OCI-LY3 (cell line): Measurements from ENCODE around the gene BCL2L12.
"Not testable (repeated sequence)": the region's sequence is repeated elsewhere in the genome, so short reads cannot be mapped to it uniquely, and the experiment has no call there.

ENCODE experiments used
- H2AFZ ChIP-seq: fragments of 200-600, 300-600 bp; shearing (Covaris generic); 2 replicates; pipeline ENCODE4 v1.6.0; 2014; ENCODE audit warnings: antibody characterized with exemption, low read depth, low read length
- H3K27ac ChIP-seq: fragments of 200-600, 300-600 bp; sonication (generic); 2 replicates; pipeline ENCODE4 v1.5.1; 2014; ENCODE audit warnings: mild to moderate bottlenecking, low read length, moderate library complexity, mixed read lengths
- H3K27me3 ChIP-seq: fragments of 200-600, 300-600 bp; sonication (generic); 2 replicates; pipeline ENCODE4 v1.6.1; 2014; ENCODE audit warnings: low read depth, low read length, mixed read lengths
- H3K36me3 ChIP-seq: fragments of 200-600, 300-600 bp; sonication (generic); replicated peaks from 2 replicates; pipeline ENCODE3; 2014; ENCODE audit warnings: low read depth, low read length, mixed read lengths
- H3K4me1 ChIP-seq: fragments of 300-600, 200-600 bp; sonication (generic); 2 replicates; pipeline ENCODE4 v1.6.1; 2014; ENCODE audit warnings: low read length, mixed read lengths
- H3K4me2 ChIP-seq: fragments of 200-600, 300-600 bp; sonication (generic); 2 replicates; pipeline ENCODE4 v1.6.1; 2014; ENCODE audit warnings: low read length, mixed read lengths
- H3K4me3 ChIP-seq: fragments of 300-600, 200-600 bp; sonication (generic); 2 replicates; pipeline ENCODE4 v1.5.1; 2014; ENCODE audit warnings: antibody characterized with exemption, mild to moderate bottlenecking, low read length, moderate library complexity
- H3K79me2 ChIP-seq: fragments of 300-600, 200-600 bp; shearing (Covaris generic); 2 replicates; pipeline ENCODE4 v1.6.1; 2014; ENCODE audit warnings: mild to moderate bottlenecking, low read length, mixed read lengths
- H3K9ac ChIP-seq: fragments of 300-600, 200-600 bp; shearing (Covaris generic); 2 replicates; pipeline ENCODE4 v1.6.0; 2014; ENCODE audit warnings: mild to moderate bottlenecking, low read length, moderate library complexity
- H3K9me3 ChIP-seq: fragments of 200-600, 300-600 bp; shearing (Covaris generic); 2 replicates; pipeline ENCODE4 v1.6.1; 2014; ENCODE audit warnings: low read length, mixed read lengths; ENCODE audit not compliant: insufficient read depth
- H4K20me1 ChIP-seq: fragments of 200-600, 300-600 bp; sonication (generic); 2 replicates; pipeline ENCODE4 v1.6.1; 2016; ENCODE audit warnings: low read length, mixed read lengths; ENCODE audit not compliant: insufficient read depth
- EZH2phosphoT487 ChIP-seq: fragments of 200-600 bp; shearing (Covaris generic); IDR thresholded peaks from 2 replicates; pipeline ENCODE4 v1.6.1; 2018; ENCODE audit warnings: antibody characterized with exemption, mixed run types, low read depth
- TF ChIP-seq, protein P1 (sequence below): fragments of 200-600, 300-600 bp; sonication (generic); IDR thresholded peaks from 2 replicates; pipeline ENCODE4 v1.5.1; 2014; ENCODE audit warnings: antibody characterized with exemption, low read length, low read depth

Gene BCL2L12, protein sequence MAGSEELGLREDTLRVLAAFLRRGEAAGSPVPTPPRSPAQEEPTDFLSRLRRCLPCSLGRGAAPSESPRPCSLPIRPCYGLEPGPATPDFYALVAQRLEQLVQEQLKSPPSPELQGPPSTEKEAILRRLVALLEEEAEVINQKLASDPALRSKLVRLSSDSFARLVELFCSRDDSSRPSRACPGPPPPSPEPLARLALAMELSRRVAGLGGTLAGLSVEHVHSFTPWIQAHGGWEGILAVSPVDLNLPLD

DNA sequence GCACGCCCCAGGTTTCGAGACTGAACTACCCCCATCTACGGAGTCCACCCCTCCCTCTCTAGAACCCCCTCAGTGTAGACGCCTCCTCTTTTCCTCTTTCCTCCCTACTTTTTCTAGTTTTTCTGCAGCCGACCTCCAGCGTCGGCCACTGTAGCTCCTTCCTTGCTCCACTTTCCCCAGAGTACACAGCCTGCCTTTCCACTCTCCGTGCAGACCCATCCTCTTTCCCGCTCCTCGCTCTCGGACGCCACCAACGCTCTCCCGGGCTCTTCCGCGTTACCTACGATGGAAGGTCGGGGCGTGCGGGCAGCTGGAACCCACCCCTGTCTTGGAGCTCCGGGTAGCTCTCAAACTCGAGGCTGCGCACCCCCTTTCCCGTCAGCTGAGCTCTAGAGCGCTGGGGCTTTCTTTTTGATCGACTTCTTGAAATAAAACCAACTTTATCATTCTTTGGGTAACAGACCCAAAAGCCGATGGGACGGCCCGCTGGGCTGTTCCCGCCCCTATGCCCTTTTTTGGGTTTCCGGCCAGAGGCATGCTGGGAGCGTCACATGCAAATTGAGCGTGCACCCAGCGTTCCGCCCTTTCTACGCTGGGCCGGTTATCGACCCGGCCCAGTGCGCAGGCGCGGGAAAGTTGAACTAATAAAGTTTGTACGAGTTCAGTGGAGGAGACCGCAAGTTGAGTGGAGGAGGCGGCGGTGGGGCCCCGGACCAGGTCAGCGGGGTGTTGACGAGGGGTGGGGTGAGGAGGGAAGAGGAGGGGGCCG, at the start of gene BCL2L12, which contains the start of gene IRF3:
TSS of gene BCL2L12 (plus strand) at position 583 of the 769 bp plus-strand sequence. CDS start 760 bp downstream, outside the sequence.
TSS of gene IRF3 (minus strand) at position 507 of the 769 bp plus-strand sequence. CDS start 1,019 bp downstream, outside the sequence.
- H3K79me2 ChIP-seq: peaks cover 42% of the 10 kb centered on the region
- peaks cover 32% of the 10 kb centered on the region for H3K36me3 ChIP-seq

DNA sequence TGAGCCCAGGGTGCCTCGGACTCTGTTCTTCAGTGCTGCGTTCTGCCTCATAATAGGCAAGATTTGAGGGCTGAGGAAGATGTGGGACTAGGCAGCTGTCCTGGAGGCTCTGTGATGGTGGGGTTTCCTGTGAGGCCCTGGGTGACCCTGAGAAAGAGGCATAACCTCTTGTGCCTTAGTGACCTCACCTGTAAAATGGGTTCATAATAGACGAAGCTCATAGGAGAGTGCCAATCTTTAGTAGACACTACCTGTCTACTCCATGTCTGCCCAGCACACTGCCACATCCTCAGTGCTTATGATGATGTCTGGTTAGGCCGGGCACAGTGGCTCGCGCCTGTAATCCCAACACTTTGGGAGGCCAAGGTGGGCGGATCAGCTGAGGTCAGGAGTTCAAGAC, 49.2 kb upstream of the BCL2L12 start:
- Histone ChIP-seq H3K4me1 (no peaks in the 10 kb centered on the region), H4K20me1 (peaks cover 7% of the 10 kb centered on the region; the same call in 1 of the 2 replicates), H3K4me3 (no peak overlapping the region), H3K27me3 (no peaks in the 10 kb centered on the region), H3K36me3 (peaks cover 50% of the 10 kb centered on the region), H2AFZ (no peak overlapping the region), H3K4me2 (no peak overlapping the region), H3K9ac (no peak overlapping the region), H3K79me2 (peaks cover 19% of the 10 kb centered on the region), H3K27ac (no peak overlapping the region), H3K9me3 (no peaks in the 10 kb centered on the region)
- no peak for TF ChIP-seq EZH2phosphoT487
- TF ChIP-seq, protein P1, sequence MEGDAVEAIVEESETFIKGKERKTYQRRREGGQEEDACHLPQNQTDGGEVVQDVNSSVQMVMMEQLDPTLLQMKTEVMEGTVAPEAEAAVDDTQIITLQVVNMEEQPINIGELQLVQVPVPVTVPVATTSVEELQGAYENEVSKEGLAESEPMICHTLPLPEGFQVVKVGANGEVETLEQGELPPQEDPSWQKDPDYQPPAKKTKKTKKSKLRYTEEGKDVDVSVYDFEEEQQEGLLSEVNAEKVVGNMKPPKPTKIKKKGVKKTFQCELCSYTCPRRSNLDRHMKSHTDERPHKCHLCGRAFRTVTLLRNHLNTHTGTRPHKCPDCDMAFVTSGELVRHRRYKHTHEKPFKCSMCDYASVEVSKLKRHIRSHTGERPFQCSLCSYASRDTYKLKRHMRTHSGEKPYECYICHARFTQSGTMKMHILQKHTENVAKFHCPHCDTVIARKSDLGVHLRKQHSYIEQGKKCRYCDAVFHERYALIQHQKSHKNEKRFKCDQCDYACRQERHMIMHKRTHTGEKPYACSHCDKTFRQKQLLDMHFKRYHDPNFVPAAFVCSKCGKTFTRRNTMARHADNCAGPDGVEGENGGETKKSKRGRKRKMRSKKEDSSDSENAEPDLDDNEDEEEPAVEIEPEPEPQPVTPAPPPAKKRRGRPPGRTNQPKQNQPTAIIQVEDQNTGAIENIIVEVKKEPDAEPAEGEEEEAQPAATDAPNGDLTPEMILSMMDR: no peak

More for the DNA sequence above, at the start of gene BCL2L12, which contains the start of gene IRF3:
- H3K4me1 ChIP-seq: peaks cover 14% of the 10 kb centered on the region
- H3K27ac ChIP-seq: peak within 1 kb of the TSS; percentile 84
- peak within 1 kb of the TSS; percentile 88 for H3K4me3 ChIP-seq
- TF ChIP-seq EZH2phosphoT487: no peak
- TF ChIP-seq, protein P1: no peak
- peaks cover 12% of the 10 kb centered on the region for H4K20me1 ChIP-seq
- H3K4me2 ChIP-seq: peak within 1 kb of the TSS; percentile 95
- peak within 1 kb of the TSS; percentile 30; the same call in 1 of the 2 replicates for H2AFZ ChIP-seq
- no peaks in the 10 kb centered on the region for H3K27me3 ChIP-seq
- H3K9me3 ChIP-seq: no peaks in the 10 kb centered on the region
- H3K9ac ChIP-seq: peak within 1 kb of the TSS; percentile 85

DNA sequence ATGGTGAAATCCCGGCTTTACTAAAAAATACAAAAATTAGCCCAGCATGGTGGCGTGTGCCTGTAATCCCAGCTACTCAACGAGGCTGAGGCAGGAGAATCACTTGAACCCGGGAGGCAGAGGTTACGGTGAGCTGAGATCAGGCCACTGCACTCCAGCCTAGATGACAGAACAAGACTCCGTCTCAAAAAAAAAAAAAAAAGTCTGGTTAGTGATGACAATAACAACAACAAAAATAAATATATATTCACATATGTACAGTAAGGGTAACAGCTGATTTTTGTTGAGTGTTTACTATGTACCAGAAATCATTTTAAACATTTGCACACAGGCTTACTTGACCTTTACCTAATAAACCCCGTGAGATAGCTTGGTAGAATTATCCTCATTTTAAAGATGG, 48.8 kb upstream of the BCL2L12 start:
- H3K4me3 ChIP-seq: no peak overlapping the region
- H3K9me3 ChIP-seq: no peaks in the 10 kb centered on the region
- H3K9ac ChIP-seq: no peak overlapping the region
- no peak overlapping the region for H2AFZ ChIP-seq
- H3K79me2 ChIP-seq: peaks cover 19% of the 10 kb centered on the region
- no peak overlapping the region for H3K4me2 ChIP-seq
- H3K4me1 ChIP-seq: no peaks in the 10 kb centered on the region
- H3K36me3 ChIP-seq: peaks cover 54% of the 10 kb centered on the region
- H3K27me3 ChIP-seq: no peaks in the 10 kb centered on the region
- peaks cover 7% of the 10 kb centered on the region; the same call in 1 of the 2 replicates for H4K20me1 ChIP-seq
- H3K27ac ChIP-seq: no peak overlapping the region
- no peak for TF ChIP-seq EZH2phosphoT487
- TF ChIP-seq, protein P1: no peak

DNA sequence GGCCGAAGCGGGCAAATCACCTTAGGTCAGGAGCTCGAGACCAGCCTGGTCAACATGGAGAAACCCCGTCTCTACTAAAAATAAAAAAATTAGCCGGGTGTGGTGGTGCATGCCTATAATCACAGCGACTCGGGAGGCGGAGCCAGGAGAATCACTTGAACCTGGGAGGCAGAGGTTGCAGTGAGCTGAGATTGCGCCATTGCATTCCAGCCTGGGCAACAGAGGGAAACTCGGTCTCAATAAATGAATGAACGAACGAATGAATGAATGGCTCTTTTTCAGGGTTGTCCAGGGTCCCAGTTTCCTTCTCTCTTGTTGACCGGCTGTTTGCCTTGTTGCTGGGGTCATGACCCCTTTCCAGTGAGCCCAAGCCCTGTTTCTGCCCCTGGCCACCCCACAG, 47.9 kb upstream of the BCL2L12 start:
- H3K27ac ChIP-seq, H3K27me3 ChIP-seq, H3K9me3 ChIP-seq, H4K20me1 ChIP-seq, H3K4me2 ChIP-seq, H3K4me1 ChIP-seq, H3K4me3 ChIP-seq, H3K9ac ChIP-seq, H2AFZ ChIP-seq: not testable (repeated sequence)
- Histone ChIP-seq H3K36me3 (peaks cover 56% of the 10 kb centered on the region), H3K79me2 (peaks cover 10% of the 10 kb centered on the region; the same call in 1 of the 2 replicates)
